NCI-H2107 treated with DMSO at 0.1 percent for 48 hours (cell line): ENCODE results near the gene STN1.

ENCODE experiments used
- DNase-seq: peaks from one replicate; lab custom pipeline; 2025; ENCODE audit not compliant: unreplicated experiment; lab: John Stamatoyannopoulos, UW

STN1 gene

GRCh38 chr10:103895411-103896186 lies 22.4 kb downstream of the STN1 start:
- no peak for DNase-seq

- DNase-seq: no peak
Measured at GRCh38 chr10:103894441-103894864, 23.5 kb downstream of the STN1 start.

- no peak for DNase-seq
Measured at GRCh38 chr10:103893817-103894216, 24.2 kb downstream of the STN1 start.

GRCh38 chr10:103892181-103892580 lies 25.8 kb downstream of the STN1 start:
- DNase-seq: no peak

- DNase-seq: no peak
Measured at GRCh38 chr10:103890688-103891087, 27.3 kb downstream of the STN1 start.

GRCh38 chr10:103890194-103890658 lies 27.8 kb downstream of the STN1 start:
- no peak for DNase-seq

- no peak for DNase-seq
Measured at GRCh38 chr10:103889121-103889720, 28.8 kb downstream of the STN1 start.

- DNase-seq: peak; percentile 53
Measured at GRCh38 chr10:103888113-103888841, 29.7 kb downstream of the STN1 start.

- DNase-seq: no peak
Measured at GRCh38 chr10:103885617-103886016, 32.4 kb downstream of the STN1 start.

- peak; percentile 75 for DNase-seq
Measured at GRCh38 chr10:103884681-103885139, 33.3 kb downstream of the STN1 start.

GRCh38 chr10:103882285-103883007 lies 35.5 kb downstream of the STN1 start:
- DNase-seq: no peak

- DNase-seq: peak; percentile 24
Measured at GRCh38 chr10:103881416-103882284, 36.3 kb downstream of the STN1 start.

GRCh38 chr10:103879831-103880230 lies 38.2 kb downstream of the STN1 start:
- DNase-seq: no peak

GRCh38 chr10:103879409-103879808 lies 38.6 kb downstream of the STN1 start:
- no peak for DNase-seq

- DNase-seq: no peak
Measured at GRCh38 chr10:103877861-103878260, 40.1 kb downstream of the STN1 start.

- no peak for DNase-seq
Measured at GRCh38 chr10:103876155-103876554, 41.8 kb downstream of the STN1 start.

GRCh38 chr10:103874730-103875129 lies 43.3 kb downstream of the STN1 start:
- DNase-seq: no peak

- DNase-seq: no peak
Measured at GRCh38 chr10:103872137-103872931, 45.6 kb downstream of the STN1 start.

- DNase-seq: no peak
Measured at GRCh38 chr10:103871006-103871405, 47.0 kb downstream of the STN1 start.
